Upper lobe of left lung (tissue), 4 donors: ENCODE measurements around the gene AHI1.
"Not testable (repeated sequence)": the region's sequence is repeated elsewhere in the genome, so short reads cannot be mapped to it uniquely, and the experiment has no call there.

Experiments
- CTCF ChIP-seq, 6 experiments: fragments of 450-650 bp in 4 of 6; fragments of 200-600 bp in 2 of 6; sonication (generic) in 2 of 6; IDR thresholded peaks; one replicate each; pipeline ENCODE4 v1.5.1; 2016 to 2019; ENCODE audit warnings: antibody characterized with exemption in 6 of 6
- EP300 ChIP-seq, 4 donors: sonication (generic); formaldehyde crosslinking; IDR thresholded peaks; one replicate each; pipeline ENCODE4 v1.5.1; 2017; ENCODE audit warnings: antibody characterized with exemption in 4 of 4, control low read depth in 2 of 4
- POLR2A ChIP-seq, 4 donors: fragments of 450-650 bp; IDR thresholded peaks; one replicate each; pipeline ENCODE4 v1.5.1; 2016 to 2017; ENCODE audit warnings: antibody characterized with exemption in 4 of 4, mild to moderate bottlenecking in 2 of 4
- POLR2AphosphoS5 ChIP-seq, 2 donors: sonication (generic); formaldehyde crosslinking; IDR thresholded peaks; one replicate each; pipeline ENCODE4 v1.5.1; 2017; ENCODE audit warnings: antibody characterized with exemption in 2 of 2

- not testable (repeated sequence) for TF ChIP-seq CTCF, POLR2AphosphoS5, EP300, POLR2A (IDR thresholded peaks at IDR 0.05)
Observed at GRCh38 chr6:135363622-135364021, 133.9 kb downstream of the AHI1 start.
